HCT116 (cell line): Measurements from ENCODE around the gene TJAP1. TPM values are rescaled to one million over a fixed set of nuclear protein-coding genes. Genes with fewer than 3 reads are reported as not detected.

Experiments used
- ATAC-seq: fragments of 200-7000 bp; cut with Tn5 transposase; 2 replicates; pipeline ENCODE4 v1.9.1; 2020; ENCODE audit warnings: mild to moderate bottlenecking, moderate library complexity
- BruUV-seq: library from RNA; stranded (reverse); fragments of 400-500 nt; replicated peaks from 2 replicates; lab custom pipeline; 2021; lab: Mats Ljungman, UMichigan
- CTCF ChIA-PET: fragments of 300-600 bp; sonication (Branson Sonifier 250); formaldehyde crosslinking; loops from one replicate; lab custom pipeline; 2021; ENCODE audit warnings: antibody characterized with exemption; lab: Charles Lee
- POLR2A ChIA-PET: fragments of 300-600, 350-600 bp; sonication (Branson Sonifier 250); formaldehyde crosslinking; loops from one replicate; lab custom pipeline; 2021; ENCODE audit warnings: antibody characterized with exemption; lab: Charles Lee
- RAD21 ChIA-PET, 2 experiments: fragments of 300-600 bp; sonication (Branson Sonifier 250); formaldehyde crosslinking; loops; one replicate each; lab custom pipeline; 2023; ENCODE audit warnings: low total read pairs in 2 of 2; ENCODE audit not compliant: uncharacterized antibody in 2 of 2, unreplicated experiment in 2 of 2, low non-redundant PET in 1 of 2; lab: Charles Lee
- DNase-seq: peaks from one replicate; pipeline ENCODE4 v3.0.0-alpha.2; 2010; ENCODE audit warnings: low read depth, low spot score
- H2AFZ ChIP-seq: fragments of 200-600 bp; shearing (Covaris generic), sonication (generic); 2 replicates; pipeline ENCODE4 v1.6.1; 2017; ENCODE audit warnings: low read depth, mixed run types, mixed read lengths, antibody characterized with exemption, low read length; ENCODE audit not compliant: poor library complexity, severe bottlenecking
- H3K27ac ChIP-seq: 2 replicates; pipeline ENCODE4 v1.5.1; 2012; ENCODE audit warnings: low read depth, low read length
- H3K27me3 ChIP-seq: fragments of 200-600 bp; sonication (generic); 2 replicates; pipeline ENCODE4 v1.6.1; 2016; ENCODE audit warnings: mixed run types, low read length, mixed read lengths; ENCODE audit not compliant: insufficient read depth
- H3K36me3 ChIP-seq, 2 experiments: fragments of 200-500 bp in 1 of 2; fragments of 200-600 bp in 1 of 2; sonication (Bioruptor generic) in 1 of 2; sonication (generic) in 1 of 2; 2 replicates each; pipeline versions ENCODE4 v1.5.1 to v1.6.1; 2014 to 2016; ENCODE audit warnings: low read length in 2 of 2, inconsistent platforms in 1 of 2, mixed read lengths in 1 of 2, mixed run types in 1 of 2; ENCODE audit not compliant: insufficient read depth in 2 of 2, control insufficient read depth in 1 of 2
- H3K4me1 ChIP-seq, 2 experiments: fragments of 200-600 bp in 1 of 2; sonication (generic) in 1 of 2; 2 replicates each; pipeline versions ENCODE4 v1.5.1 to v1.6.1; 2012 to 2017; ENCODE audit warnings: low read length in 2 of 2, inconsistent platforms in 1 of 2, mild to moderate bottlenecking in 1 of 2, mixed read lengths in 1 of 2, mixed run types in 1 of 2, moderate library complexity in 1 of 2; ENCODE audit not compliant: insufficient read depth in 2 of 2, control insufficient read depth in 1 of 2
- H3K4me2 ChIP-seq: fragments of 200-600 bp; sonication (generic); 2 replicates; pipeline ENCODE4 v1.6.1; 2017; ENCODE audit warnings: mixed run types, low read length, mixed read lengths
- H3K4me3 ChIP-seq, 2 experiments: fragments of 200-600 bp in 1 of 2; sonication (generic) in 1 of 2; replicated peaks in 1 of 2; 2 replicates each; pipeline ENCODE4 v1.5.1; 2011 to 2016; ENCODE audit warnings: low read length in 2 of 2, control low read depth in 1 of 2, low read depth in 1 of 2, mild to moderate bottlenecking in 1 of 2, mixed read lengths in 1 of 2, mixed run types in 1 of 2
- H3K79me2 ChIP-seq: fragments of 200-600 bp; sonication (generic); 2 replicates; pipeline ENCODE4 v1.6.1; 2017; ENCODE audit warnings: mild to moderate bottlenecking, mixed run types, low read length, moderate library complexity, mixed read lengths; ENCODE audit not compliant: insufficient read depth
- H3K9ac ChIP-seq: fragments of 200-600 bp; sonication (generic); 2 replicates; pipeline ENCODE4 v1.6.1; 2016; ENCODE audit warnings: low read length, mixed read lengths
- H3K9me2 ChIP-seq: fragments of 200-600 bp; sonication (generic), shearing (Covaris generic); 2 replicates; pipeline ENCODE4 v1.6.1; 2017; ENCODE audit warnings: mixed run types, mild to moderate bottlenecking, moderate library complexity; ENCODE audit not compliant: insufficient read depth
- H3K9me3 ChIP-seq, 2 experiments: fragments of 200-500 bp in 1 of 2; fragments of 200-600 bp in 1 of 2; sonication (Bioruptor generic) in 1 of 2; sonication (generic) in 1 of 2; 2 replicates each; pipeline ENCODE4 v1.6.1; 2014 to 2017; ENCODE audit warnings: low read length in 2 of 2, mixed read lengths in 2 of 2, inconsistent platforms in 1 of 2, low read depth in 1 of 2, mild to moderate bottlenecking in 1 of 2, mixed run types in 1 of 2, moderate library complexity in 1 of 2; ENCODE audit not compliant: control insufficient read depth in 1 of 2, insufficient read depth in 1 of 2
- H4K20me1 ChIP-seq: fragments of 200-600 bp; sonication (generic), shearing (Covaris generic); 2 replicates; pipeline ENCODE4 v1.6.1; 2017; ENCODE audit warnings: mixed run types, mild to moderate bottlenecking, moderate library complexity; ENCODE audit not compliant: insufficient read depth
- CBX3 ChIP-seq: IDR thresholded peaks from 2 replicates; pipeline ENCODE4 v1.6.1; 2012; ENCODE audit warnings: low read depth
- CEBPB ChIP-seq: IDR thresholded peaks from 2 replicates; pipeline ENCODE4 v1.6.1; 2012; ENCODE audit warnings: low read depth
- EGR1 ChIP-seq: IDR thresholded peaks from 2 replicates; pipeline ENCODE4 v1.6.1; 2012; ENCODE audit warnings: low read depth
- EZH2 ChIP-seq: fragments of 200-600 bp; sonication (generic); IDR thresholded peaks from 2 replicates; pipeline ENCODE4 v1.6.1; 2017; ENCODE audit warnings: antibody characterized with exemption, mixed run types
- EZH2phosphoT487 ChIP-seq: fragments of 200-600 bp; IDR thresholded peaks from 2 replicates; pipeline ENCODE4 v1.6.1; 2018; ENCODE audit warnings: antibody characterized with exemption, borderline replicate concordance
- FOSL1 ChIP-seq: IDR thresholded peaks from 2 replicates; pipeline ENCODE4 v1.6.1; 2012; ENCODE audit warnings: low read depth
- JUND ChIP-seq: IDR thresholded peaks from 2 replicates; pipeline ENCODE4 v1.6.1; 2012
- MAX ChIP-seq: IDR thresholded peaks from 2 replicates; pipeline ENCODE4 v1.6.1; 2012
- POLR2A ChIP-seq: IDR thresholded peaks from 2 replicates; pipeline ENCODE4 v1.7.0; 2011; ENCODE audit warnings: borderline replicate concordance; ENCODE audit not compliant: insufficient read depth, insufficient read length; ENCODE audit errors: extremely low read depth
- POLR2AphosphoS5 ChIP-seq: IDR thresholded peaks from 2 replicates; pipeline ENCODE4 v1.6.1; 2011; ENCODE audit warnings: mild to moderate bottlenecking, low read depth, low read length, moderate library complexity
- SIN3A ChIP-seq: IDR thresholded peaks from 2 replicates; pipeline ENCODE4 v1.6.1; 2012; ENCODE audit warnings: low read depth
- SRF ChIP-seq: IDR thresholded peaks from 2 replicates; pipeline ENCODE4 v1.6.1; 2012; ENCODE audit warnings: low read depth
- TCF7L2 ChIP-seq: IDR thresholded peaks from 2 replicates; pipeline ENCODE4 v1.7.0; 2011; ENCODE audit warnings: borderline replicate concordance, inconsistent platforms; ENCODE audit not compliant: insufficient read depth, insufficient read length; ENCODE audit errors: extremely low read depth
- YY1 ChIP-seq: IDR thresholded peaks from 2 replicates; pipeline ENCODE4 v1.6.1; 2011; ENCODE audit warnings: low read length, low read depth, moderate library complexity, mild to moderate bottlenecking; ENCODE audit not compliant: insufficient replicate concordance; ENCODE audit errors: extremely low read depth
- ZNF274 ChIP-seq: fragments of 200-500 bp; sonication (Bioruptor generic); IDR thresholded peaks from 2 replicates; pipeline ENCODE4 v1.6.1; 2014; ENCODE audit warnings: mild to moderate bottlenecking, low read depth, low read length, inconsistent platforms
- intact Hi-C: fragments of 100-400 bp; cut with micrococcal nuclease; formaldehyde crosslinking; loops from 2 replicates; pipeline ENCODE4 v1.10.0; 2022
- total RNA-seq: library from RNA; stranded (reverse); gene quantifications from one replicate; pipeline ENCODE4 v1.2.1, GENCODE V29; 2021; ENCODE audit not compliant: unreplicated experiment

TJAP1 gene
- total RNA-seq, 1 experiment from 2014 or later, result 45.2 TPM

- DNase-seq (no peak), ATAC-seq (no peak)
- Histone ChIP-seq H3K4me2 (no peak overlapping the region), H3K79me2 (peaks cover 12% of the 10 kb centered on the region), H2AFZ (no peak overlapping the region), H3K4me3 (no peak overlapping the region), H3K4me1 (peaks cover 17 to 26% of the 10 kb centered on the region in 2 experiments), H4K20me1 (no peaks in the 10 kb centered on the region), H3K9me2 (no peaks in the 10 kb centered on the region), H3K36me3 (no peaks in the 10 kb centered on the region), H3K27ac (no peak overlapping the region), H3K9ac (no peak overlapping the region), H3K27me3 (no peaks in the 10 kb centered on the region), H3K9me3 (no peaks in the 10 kb centered on the region)
- ChIA-PET CTCF (no interaction called here), POLR2A (no interaction called here), RAD21 (no interaction called here)
- TF ChIP-seq MAX (no peak), SIN3A (no peak), POLR2A (no peak), CBX3 (no peak), FOSL1 (no peak), JUND (no peak), SRF (no peak), EZH2phosphoT487 (no peak), ZNF274 (no peak), POLR2AphosphoS5 (no peak), EZH2 (no peak), EGR1 (no peak), TCF7L2 (no peak), CEBPB (no peak), YY1 (no peak)
- intact Hi-C loops, result no loop called here
- no TSS peak for BruUV-seq
These were observed 45.1 kb upstream of the TJAP1 start for GRCh38 chr6:43432009-43432945.
